CD14-positive monocyte (primary cell): ENCODE results near the gene BTBD6. TPM values are rescaled to one million over a fixed set of nuclear protein-coding genes. Genes with fewer than 3 reads are reported as not detected.

Experiments
- DNase-seq, 3 donors: peaks; one replicate each; pipeline ENCODE4 v3.0.0-alpha.2; 2011 to 2022
- H2AFZ ChIP-seq: 2 replicates; pipeline ENCODE4 v1.6.0; 2012; ENCODE audit warnings: mild to moderate bottlenecking, low read depth, low read length, inconsistent platforms; ENCODE audit not compliant: insufficient read depth, poor library complexity, severe bottlenecking
- H3K27ac ChIP-seq, 2 donors: 1 replicate in 1 of 2; 2 replicates in 1 of 2; pipeline ENCODE4 v1.5.1; 2012 to 2013; ENCODE audit warnings: low read length in 2 of 2, control low read depth in 1 of 2, inconsistent platforms in 1 of 2, low read depth in 1 of 2, mild to moderate bottlenecking in 1 of 2
- H3K27me3 ChIP-seq, 2 donors: one replicate each; pipeline versions ENCODE4 v1.6.0 to v1.6.1; 2011 to 2013; ENCODE audit warnings: low read length in 2 of 2; ENCODE audit not compliant: control insufficient read depth in 2 of 2, insufficient read depth in 2 of 2
- H3K36me3 ChIP-seq, 2 donors: replicated peaks in 1 of 2; 1 replicate in 1 of 2; 2 replicates in 1 of 2; pipeline versions ENCODE4 v1.5.1 to v1.6.1; 2012 to 2013; ENCODE audit warnings: low read length in 2 of 2, control low read depth in 1 of 2, inconsistent platforms in 1 of 2, mild to moderate bottlenecking in 1 of 2; ENCODE audit not compliant: insufficient read depth in 2 of 2, control insufficient read depth in 1 of 2
- H3K4me1 ChIP-seq, 2 donors: 1 replicate in 1 of 2; 2 replicates in 1 of 2; pipeline versions ENCODE4 v1.5.1 to v1.6.1; 2012 to 2013; ENCODE audit warnings: low read length in 2 of 2, control low read depth in 1 of 2, inconsistent platforms in 1 of 2, mild to moderate bottlenecking in 1 of 2, moderate library complexity in 1 of 2; ENCODE audit not compliant: insufficient read depth in 2 of 2, control insufficient read depth in 1 of 2
- H3K4me2 ChIP-seq: replicated peaks from 2 replicates; pipeline ENCODE3; 2012; ENCODE audit warnings: low read length, moderate library complexity, mild to moderate bottlenecking; ENCODE audit not compliant: poor library complexity, severe bottlenecking; ENCODE audit errors: extremely low read depth
- H3K4me3 ChIP-seq, 3 experiments: fragments of 200-600 bp in 1 of 3; sonication (generic) in 1 of 3; replicated peaks in 1 of 3; 1 replicate in 2 of 3; 2 replicates in 1 of 3; pipeline ENCODE4 v1.5.1; 2011 to 2013; ENCODE audit warnings: low read length in 3 of 3, mild to moderate bottlenecking in 3 of 3, control low read depth in 2 of 3, low read depth in 2 of 3, inconsistent platforms in 1 of 3, moderate library complexity in 1 of 3
- H3K79me2 ChIP-seq: 2 replicates; pipeline ENCODE4 v1.6.0; 2012; ENCODE audit warnings: mild to moderate bottlenecking, control low read depth, inconsistent platforms, low read length, moderate library complexity; ENCODE audit not compliant: insufficient read depth
- H3K9ac ChIP-seq: 2 replicates; pipeline ENCODE4 v1.6.0; 2017; ENCODE audit warnings: low read length, mild to moderate bottlenecking; ENCODE audit not compliant: insufficient read depth, poor library complexity, severe bottlenecking
- H3K9me3 ChIP-seq, 2 donors: replicated peaks in 1 of 2; 1 replicate in 1 of 2; 2 replicates in 1 of 2; pipeline versions ENCODE4 v1.5.1 to v1.6.1; 2012 to 2013; ENCODE audit warnings: low read length in 2 of 2, control low read depth in 1 of 2; ENCODE audit not compliant: control insufficient read depth in 1 of 2, insufficient read depth in 1 of 2
- H4K20me1 ChIP-seq: 2 replicates; pipeline ENCODE4 v1.6.0; 2012; ENCODE audit warnings: mild to moderate bottlenecking, low read length, control low read depth, moderate library complexity; ENCODE audit not compliant: insufficient read depth
- H3K27ac Mint-ChIP-seq, 7 donors: one replicate each; pipeline ENCODE4 v1.8.0; 2020; ENCODE audit warnings: mild to moderate bottlenecking in 7 of 7, mixed read lengths in 7 of 7, moderate library complexity in 6 of 7, inconsistent platforms in 2 of 7
- H3K27me3 Mint-ChIP-seq, 3 donors: one replicate each; pipeline ENCODE4 v1.8.0; 2021 to 2022; ENCODE audit warnings: low read depth in 3 of 3, mild to moderate bottlenecking in 3 of 3, mixed read lengths in 3 of 3, moderate library complexity in 3 of 3, inconsistent platforms in 1 of 3
- H3K36me3 Mint-ChIP-seq, 2 donors: one replicate each; pipeline ENCODE4 v1.8.0; 2020; ENCODE audit warnings: mixed read lengths in 2 of 2, inconsistent platforms in 1 of 2, mild to moderate bottlenecking in 1 of 2
- H3K4me1 Mint-ChIP-seq: one replicate; pipeline ENCODE4 v1.8.0; 2020; ENCODE audit warnings: mild to moderate bottlenecking, mixed read lengths
- H3K4me3 Mint-ChIP-seq, 2 donors: one replicate each; pipeline ENCODE4 v1.8.0; 2020; ENCODE audit warnings: mild to moderate bottlenecking in 2 of 2, mixed read lengths in 2 of 2, moderate library complexity in 1 of 2
- H3K9me3 Mint-ChIP-seq, 7 donors: one replicate each; pipeline ENCODE4 v1.8.0; 2020 to 2022; ENCODE audit warnings: mixed read lengths in 7 of 7, mild to moderate bottlenecking in 6 of 7, moderate library complexity in 6 of 7, inconsistent platforms in 2 of 7
- CTCF ChIP-seq: fragments of 200-600 bp; IDR thresholded peaks from one replicate; pipeline ENCODE4 v1.8.0; 2022; ENCODE audit warnings: antibody characterized with exemption, mild to moderate bottlenecking
- WGBS: methylation state at CpG from one replicate; pipeline ENCODE4 v1.1.5; 2013; ENCODE audit warnings: missing lambda C conversion rate; ENCODE audit not compliant: insufficient coverage; 5-methylcytosine and 5-hydroxymethylcytosine counted together
- intact Hi-C, 2 donors: fragments of 100-400 bp; cut with micrococcal nuclease; formaldehyde crosslinking; loops; one replicate each; pipeline versions ENCODE4 v1.15.0 to v1.15.1; 2023
- polyA plus RNA-seq, 3 donors: library from polyadenylated mRNA; depleted of rRNA in 1 of 3; unstranded in 2 of 3; stranded (reverse) in 1 of 3; fragments of 300-500 nt in 2 of 3; fragments of >200 nt in 1 of 3; fragmentation: Illumina TruSeq in 2 of 3; gene quantifications; 1 replicate in 2 of 3; 2 replicates in 1 of 3; pipeline ENCODE4 v1.2.3, GENCODE V29; 2012 to 2021

Gene BTBD6
- polyA plus RNA-seq, 3 donors, result 1.3 to 24.4 (median 6.3) TPM

DNA sequence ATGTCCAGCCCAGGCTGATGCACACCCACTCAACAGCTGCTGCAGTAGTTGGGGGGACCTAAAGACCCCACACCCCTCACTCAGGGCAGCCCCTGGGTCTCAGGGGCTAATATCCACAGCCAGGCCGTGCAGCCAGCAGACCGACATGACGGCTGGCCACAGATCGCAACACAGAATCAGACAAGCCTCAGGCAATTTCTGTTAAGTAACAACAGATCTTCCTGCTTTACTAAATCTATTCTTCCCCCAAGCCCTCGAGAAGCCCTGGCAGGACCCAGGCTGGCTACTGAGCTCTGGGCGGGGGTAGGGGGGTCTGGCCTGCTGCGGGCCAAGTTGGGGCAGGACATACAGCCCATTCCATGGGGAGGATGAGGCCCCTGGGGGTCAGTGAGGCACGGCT is 39.2 kb upstream of the BTBD6 start:
- Mint-ChIP-seq H3K4me3 (no peak overlapping the region), H3K36me3 (peaks cover 17 to 35% of the 10 kb centered on the region in 2 donors), H3K27me3 (peaks cover 8 to 22% (median 8%) of the 10 kb centered on the region in 3 donors), H3K4me1 (no peaks in the 10 kb centered on the region), H3K9me3 (no peaks in the 10 kb centered on the region), H3K27ac (no peak overlapping the region)
- H3K4me3 ChIP-seq, result no peak overlapping the region
- intact Hi-C loops, result no loop called here
- H3K27ac ChIP-seq, result no peak overlapping the region
- H3K36me3 ChIP-seq, result peaks cover 35 to 42% of the 10 kb centered on the region in 2 donors
- H3K4me2 ChIP-seq, result no peak overlapping the region
- no peaks in the 10 kb centered on the region for H3K9me3 ChIP-seq
- DNase-seq, result no peak
- no peaks in the 10 kb centered on the region for H3K79me2 ChIP-seq
- H3K4me1 ChIP-seq, result no peaks in the 10 kb centered on the region
- no peak for TF ChIP-seq CTCF
- H2AFZ ChIP-seq, result no peak overlapping the region
- H4K20me1 ChIP-seq, result no peaks in the 10 kb centered on the region
- WGBS, result 100% methylated on average over 4 of the region's 8 CpGs
- no peak overlapping the region for H3K9ac ChIP-seq
- peaks cover 0 to 3% of the 10 kb centered on the region in 2 donors for H3K27me3 ChIP-seq

GRCh38 chr14:105209646-105210045 is 38.7 kb upstream of the BTBD6 start:
- Histone ChIP-seq H3K79me2 (no peaks in the 10 kb centered on the region), H3K9ac (no peak overlapping the region), H3K36me3 (peaks cover 39 to 47% of the 10 kb centered on the region in 2 donors), H4K20me1 (no peaks in the 10 kb centered on the region), H2AFZ (no peak overlapping the region), H3K27me3 (no peaks in the 10 kb centered on the region), H3K4me2 (no peak overlapping the region), H3K27ac (no peak overlapping the region), H3K4me3 (no peak overlapping the region), H3K4me1 (no peaks in the 10 kb centered on the region), H3K9me3 (no peaks in the 10 kb centered on the region)
- no peak for DNase-seq
- intact Hi-C loops, result no loop called here
- 96% methylated on average over 14 of the region's 16 CpGs for WGBS
- Mint-ChIP-seq H3K27ac (no peak overlapping the region), H3K27me3 (peaks cover 2 to 16% (median 3%) of the 10 kb centered on the region in 3 donors), H3K4me1 (no peaks in the 10 kb centered on the region), H3K4me3 (no peak overlapping the region), H3K36me3 (peaks cover 17 to 39% of the 10 kb centered on the region in 2 donors), H3K9me3 (no peaks in the 10 kb centered on the region)
- TF ChIP-seq CTCF, result no peak
